Type B pancreatic cell (in vitro differentiated cells): ENCODE data around the gene FUS. TPM values are rescaled to one million over a fixed set of nuclear protein-coding genes. Genes with fewer than 3 reads are reported as not detected.

Experiments
- DNase-seq: peaks from one replicate; pipeline ENCODE4 v3.0.0; 2021; ENCODE audit warnings: mixed read lengths; ENCODE audit not compliant: unreplicated experiment; ENCODE audit errors: extremely low spot score
- H3K27ac Mint-ChIP-seq: 2 replicates; pipeline ENCODE4 v1.8.0; 2021; ENCODE audit warnings: mild to moderate bottlenecking, mixed read lengths
- H3K27me3 Mint-ChIP-seq: 2 replicates; pipeline ENCODE4 v1.8.0; 2021; ENCODE audit warnings: mixed read lengths
- H3K36me3 Mint-ChIP-seq: 2 replicates; pipeline ENCODE4 v1.8.0; 2021; ENCODE audit warnings: mixed read lengths
- H3K4me1 Mint-ChIP-seq: one replicate; pipeline ENCODE4 v1.8.0; 2021; ENCODE audit warnings: mixed read lengths; ENCODE audit not compliant: unreplicated experiment
- H3K4me3 Mint-ChIP-seq: 2 replicates; pipeline ENCODE4 v1.8.0; 2021; ENCODE audit warnings: mild to moderate bottlenecking, mixed read lengths
- H3K9me3 Mint-ChIP-seq: 2 replicates; pipeline ENCODE4 v1.8.0; 2021; ENCODE audit warnings: mixed read lengths
- CTCF ChIP-seq: fragments of 200-600 bp; sonication (generic); conservative IDR thresholded peaks from 2 replicates; pipeline ENCODE4 v1.5.0; 2021; ENCODE audit warnings: antibody characterized with exemption, mild to moderate bottlenecking
- total RNA-seq: library from RNA; stranded (reverse); gene quantifications from 2 replicates; pipeline ENCODE4 v1.2.1, GENCODE V29; 2021; ENCODE audit warnings: low replicate concordance

The FUS gene
- total RNA-seq, 1 donor from 2014 or later = 654 TPM

GRCh38 chr16:31228206-31228605 is 48.3 kb downstream of the FUS start:
- no peak overlapping the region for H3K4me3 Mint-ChIP-seq
- no peak overlapping the region for H3K27ac Mint-ChIP-seq
- no peak for TF ChIP-seq CTCF
- H3K36me3 Mint-ChIP-seq = no peaks in the 10 kb centered on the region
- H3K9me3 Mint-ChIP-seq = no peaks in the 10 kb centered on the region
- H3K27me3 Mint-ChIP-seq = peaks cover 4% of the 10 kb centered on the region
- no peak for DNase-seq
- H3K4me1 Mint-ChIP-seq = no peaks in the 10 kb centered on the region

DNA sequence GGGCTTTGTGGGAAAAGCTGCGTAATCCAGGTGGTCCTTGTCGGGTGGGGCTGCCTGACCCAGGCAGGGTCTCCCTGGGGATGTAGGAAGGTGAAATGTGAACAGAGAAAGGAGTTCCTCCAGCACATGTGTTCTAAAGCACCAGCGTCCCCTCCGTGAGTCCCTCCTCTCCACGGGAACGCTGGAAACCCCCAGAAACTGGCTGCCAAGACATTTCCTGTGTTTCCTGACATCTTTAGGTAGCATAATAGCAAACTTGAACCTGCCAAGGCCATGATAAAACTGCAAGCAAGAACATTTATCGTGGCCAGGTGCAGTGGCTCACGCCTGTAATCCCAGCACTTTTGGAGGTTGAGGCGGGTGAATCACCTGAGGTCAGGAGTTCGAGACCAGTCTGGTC is 49.6 kb downstream of the FUS start:
- H3K27me3 Mint-ChIP-seq = peaks cover 4% of the 10 kb centered on the region
- no peaks in the 10 kb centered on the region for H3K36me3 Mint-ChIP-seq
- H3K4me3 Mint-ChIP-seq = no peak overlapping the region
- DNase-seq = no peak
- no peak for TF ChIP-seq CTCF
- H3K27ac Mint-ChIP-seq = no peak overlapping the region
- no peaks in the 10 kb centered on the region for H3K4me1 Mint-ChIP-seq
- no peaks in the 10 kb centered on the region for H3K9me3 Mint-ChIP-seq

GRCh38 chr16:31238041-31238440 is 58.1 kb downstream of the FUS start:
- Mint-ChIP-seq H3K27me3 (peaks cover 16% of the 10 kb centered on the region), H3K4me1 (no peaks in the 10 kb centered on the region), H3K36me3 (no peaks in the 10 kb centered on the region), H3K4me3 (no peak overlapping the region), H3K9me3 (no peaks in the 10 kb centered on the region), H3K27ac (no peak overlapping the region)
- DNase-seq = no peak
- no peak for TF ChIP-seq CTCF

Other genes starting within 250 kb of the FUS start
- gene ORAI3, start 231.1 kb upstream of the FUS start, total RNA-seq = 18.7 and 19.4 TPM in 2 replicates
- gene SETD1A, start 222.4 kb upstream of the FUS start, total RNA-seq = 19.3 and 25.0 TPM in 2 replicates
- 5.8 and 6.9 TPM in 2 replicates for gene HSD3B7, start 194.9 kb upstream of the FUS start, total RNA-seq
- gene STX1B, start 169.5 kb upstream of the FUS start, total RNA-seq = 1.0 and 9.9 TPM in 2 replicates
- 35.3 and 38.5 TPM in 2 replicates for gene STX4, start 146.6 kb upstream of the FUS start, total RNA-seq
- 10.5 and 13.4 TPM in 2 replicates for gene ZNF668, start 105.9 kb upstream of the FUS start, total RNA-seq
- gene ZNF646, start 105.7 kb upstream of the FUS start, total RNA-seq = 21.0 and 27.2 TPM in 2 replicates
- gene PRSS53, start 91.2 kb upstream of the FUS start, total RNA-seq = 3.5 and 5.1 TPM in 2 replicates
- 70.1 and 78.9 TPM in 2 replicates for gene VKORC1, start 85.3 kb upstream of the FUS start, total RNA-seq
- 38.5 and 44.5 TPM in 2 replicates for gene BCKDK, start 71.8 kb upstream of the FUS start, total RNA-seq
- 54.4 and 70.3 TPM in 2 replicates for gene KAT8, start 62.5 kb upstream of the FUS start, total RNA-seq
- gene PRSS8, start 44.4 kb upstream of the FUS start, total RNA-seq = 84.7 and 205 TPM in 2 replicates
- 1.8 and 2.0 TPM in 2 replicates for gene PRSS36, start 30.1 kb upstream of the FUS start, total RNA-seq
- 8.2 and 14.5 TPM in 2 replicates for gene PYCARD, start 22.6 kb downstream of the FUS start, total RNA-seq
- 0.02 TPM in 1 of 2 replicates, not detected in the other for gene TRIM72, start 34.0 kb downstream of the FUS start, total RNA-seq
- gene PYDC1, start 37.0 kb downstream of the FUS start, total RNA-seq = not detected in 2 replicates
- 0.36 TPM in 1 of 2 replicates, not detected in the other for gene ITGAM, start 79.8 kb downstream of the FUS start, total RNA-seq
- not detected in 2 replicates for gene ITGAX, start 175.0 kb downstream of the FUS start, total RNA-seq
- gene ITGAD, start 213.2 kb downstream of the FUS start, total RNA-seq = not detected in 2 replicates
- gene COX6A2, start 248.2 kb downstream of the FUS start, total RNA-seq = not detected in 2 replicates